WTC11 (cell line): ENCODE data around the gene HS1BP3.

Experiments
- ZBTB21 ChIP-seq: sonication (generic); formaldehyde crosslinking; IDR thresholded peaks from 2 replicates; pipeline ENCODE4 v1.8.1; 2023; ENCODE audit warnings: mild to moderate bottlenecking, missing genetic modification reagents, borderline replicate concordance
- TF ChIP-seq, protein P1 (sequence below): fragments of 250-450 bp; sonication (Bioruptor Pico); conservative IDR thresholded peaks from 2 replicates; pipeline ENCODE4 v1.9.0; 2021; ENCODE audit warnings: mild to moderate bottlenecking
- TF ChIP-seq, protein P2 (sequence below): fragments of 200-600 bp; IDR thresholded peaks from 2 replicates; pipeline ENCODE4 v1.8.0; 2022; ENCODE audit warnings: antibody characterized with exemption
- TF ChIP-seq, protein P3 (sequence below): sonication (generic); formaldehyde crosslinking; IDR thresholded peaks from 2 replicates; pipeline ENCODE4 v1.8.0; 2022; ENCODE audit warnings: mild to moderate bottlenecking, missing genetic modification reagents

DNA sequence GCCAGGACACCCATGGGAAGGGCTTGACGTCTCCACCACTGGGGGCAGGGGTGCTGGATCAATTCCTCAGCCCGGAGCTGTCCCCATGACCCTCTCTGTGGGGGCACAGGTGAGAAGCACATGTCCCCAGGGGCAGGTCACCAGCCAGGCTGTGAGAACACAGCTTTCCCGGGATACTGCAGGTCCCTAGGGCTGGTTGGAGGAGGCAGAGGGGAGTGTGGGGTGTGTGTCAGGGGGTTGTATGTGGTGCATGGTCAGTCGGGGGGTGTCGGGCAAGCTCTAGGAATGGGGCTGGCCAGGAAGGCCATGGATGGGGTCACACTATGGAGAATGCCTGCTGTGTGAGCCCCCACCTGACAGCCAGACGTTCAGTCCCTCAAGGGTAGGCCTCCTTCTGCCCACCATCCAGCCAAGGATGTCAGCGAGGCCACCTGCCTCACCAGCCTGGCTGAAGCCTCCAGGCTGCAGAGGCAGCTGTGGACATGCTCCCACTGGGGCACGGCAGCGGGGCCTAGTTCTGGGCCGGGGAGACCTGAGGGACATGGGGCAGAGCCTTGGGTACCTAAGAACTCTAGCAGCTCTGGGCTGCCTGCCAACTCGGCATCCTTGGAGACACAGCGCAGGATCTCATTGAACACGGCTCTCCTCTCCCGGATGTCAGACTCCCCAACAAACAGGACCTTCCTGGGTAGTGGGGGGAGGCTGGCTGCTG lies 10.3 kb downstream of the HS1BP3 start:
- TF ChIP-seq, protein P1, sequence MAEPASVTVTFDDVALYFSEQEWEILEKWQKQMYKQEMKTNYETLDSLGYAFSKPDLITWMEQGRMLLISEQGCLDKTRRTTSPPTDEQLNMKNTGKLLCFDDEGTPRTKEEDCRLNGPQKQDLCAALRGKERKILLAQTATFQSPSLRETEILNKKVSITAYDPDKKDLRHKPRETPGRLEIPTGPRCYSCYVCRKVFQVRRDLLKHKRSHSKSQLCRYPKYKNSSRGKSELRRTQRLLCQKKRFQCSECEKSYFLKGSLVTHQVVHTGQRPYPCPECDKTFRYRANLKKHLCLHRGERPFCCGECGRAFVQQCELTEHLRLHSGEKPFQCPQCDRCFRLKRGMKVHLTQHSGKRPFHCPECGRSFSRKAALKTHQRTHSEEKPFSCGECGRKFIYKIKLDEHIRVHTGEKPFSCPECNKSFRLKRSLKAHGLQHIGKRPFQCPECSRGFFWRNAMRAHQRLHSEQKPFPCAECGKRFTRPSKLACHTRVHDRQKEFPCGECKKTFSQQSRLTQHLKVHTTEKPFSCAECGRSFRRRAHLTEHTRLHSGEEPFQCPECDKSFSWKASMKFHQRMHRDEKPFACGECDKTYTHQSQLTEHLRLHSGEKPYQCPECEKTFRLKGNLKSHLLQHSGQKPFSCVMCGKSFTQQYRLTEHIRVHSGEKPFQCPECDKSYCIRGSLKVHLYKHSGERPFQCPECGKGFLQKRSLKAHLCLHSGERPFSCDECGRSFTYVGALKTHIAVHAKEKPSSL: no peak
- TF ChIP-seq, protein P2, sequence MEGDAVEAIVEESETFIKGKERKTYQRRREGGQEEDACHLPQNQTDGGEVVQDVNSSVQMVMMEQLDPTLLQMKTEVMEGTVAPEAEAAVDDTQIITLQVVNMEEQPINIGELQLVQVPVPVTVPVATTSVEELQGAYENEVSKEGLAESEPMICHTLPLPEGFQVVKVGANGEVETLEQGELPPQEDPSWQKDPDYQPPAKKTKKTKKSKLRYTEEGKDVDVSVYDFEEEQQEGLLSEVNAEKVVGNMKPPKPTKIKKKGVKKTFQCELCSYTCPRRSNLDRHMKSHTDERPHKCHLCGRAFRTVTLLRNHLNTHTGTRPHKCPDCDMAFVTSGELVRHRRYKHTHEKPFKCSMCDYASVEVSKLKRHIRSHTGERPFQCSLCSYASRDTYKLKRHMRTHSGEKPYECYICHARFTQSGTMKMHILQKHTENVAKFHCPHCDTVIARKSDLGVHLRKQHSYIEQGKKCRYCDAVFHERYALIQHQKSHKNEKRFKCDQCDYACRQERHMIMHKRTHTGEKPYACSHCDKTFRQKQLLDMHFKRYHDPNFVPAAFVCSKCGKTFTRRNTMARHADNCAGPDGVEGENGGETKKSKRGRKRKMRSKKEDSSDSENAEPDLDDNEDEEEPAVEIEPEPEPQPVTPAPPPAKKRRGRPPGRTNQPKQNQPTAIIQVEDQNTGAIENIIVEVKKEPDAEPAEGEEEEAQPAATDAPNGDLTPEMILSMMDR: no peak
- TF ChIP-seq, protein P3, sequence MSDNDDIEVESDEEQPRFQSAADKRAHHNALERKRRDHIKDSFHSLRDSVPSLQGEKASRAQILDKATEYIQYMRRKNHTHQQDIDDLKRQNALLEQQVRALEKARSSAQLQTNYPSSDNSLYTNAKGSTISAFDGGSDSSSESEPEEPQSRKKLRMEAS (CRISPR knock-in tag): no peak
- TF ChIP-seq ZBTB21 (CRISPR knock-in tag): no peak
